ENCODE measurements around the gene C20orf96.
"Not testable (repeated sequence)": the region's sequence is repeated elsewhere in the genome, so short reads cannot be mapped to it uniquely, and the experiment has no call there.

The C20orf96 gene

GRCh38 chr20:242905-243304 is 47.6 kb downstream of the C20orf96 start:
- DNase-seq (ENCODE audit: low read depth), result no peak
- H3K4me3 ChIP-seq (ENCODE audit: low read depth, low read length), result no peak overlapping the region
- TF ChIP-seq CTCF (IDR thresholded peaks at IDR 0.05; ENCODE audit: insufficient read depth, low read depth, low read length, missing control alignments), result no peak

- TF ChIP-seq CTCF (IDR thresholded peaks at IDR 0.05; ENCODE audit: insufficient read depth, low read depth, low read length, missing control alignments), result no peak
- H3K4me3 ChIP-seq (ENCODE audit: low read depth, low read length), result no peak overlapping the region
- no peak for DNase-seq (ENCODE audit: low read depth)
Measured at GRCh38 chr20:237929-238328, 52.6 kb downstream of the C20orf96 start.

GRCh38 chr20:237489-237888 is 53.1 kb downstream of the C20orf96 start:
- no peak overlapping the region for H3K4me3 ChIP-seq (ENCODE audit: low read depth, low read length)
- DNase-seq (ENCODE audit: low read depth), result no peak
- TF ChIP-seq CTCF (IDR thresholded peaks at IDR 0.05; ENCODE audit: insufficient read depth, low read depth, low read length, missing control alignments), result no peak

GRCh38 chr20:235891-236290 is 54.7 kb downstream of the C20orf96 start:
- TF ChIP-seq CTCF (IDR thresholded peaks at IDR 0.05; ENCODE audit: insufficient read depth, low read depth, low read length, missing control alignments), result no peak
- no peak overlapping the region for H3K4me3 ChIP-seq (ENCODE audit: low read depth, low read length)
- no peak for DNase-seq (ENCODE audit: low read depth)

GRCh38 chr20:227439-228105 is 63.0 kb downstream of the C20orf96 start:
- DNase-seq (ENCODE audit: low read depth), result no peak
- H3K4me3 ChIP-seq (ENCODE audit: low read depth, low read length), result no peak overlapping the region
- no peak for TF ChIP-seq CTCF (IDR thresholded peaks at IDR 0.05; ENCODE audit: insufficient read depth, low read depth, low read length, missing control alignments)

GRCh38 chr20:226958-227357 is 63.6 kb downstream of the C20orf96 start, which contains the start of gene DEFB129:
DEFB129 (plus strand) TSS chr20:227258; CDS start chr20:227289, 31 bp downstream.
- no peak for DNase-seq (ENCODE audit: low read depth)
- H3K4me3 ChIP-seq (ENCODE audit: low read depth, low read length), result no peak within 1 kb of the TSS
- TF ChIP-seq CTCF (IDR thresholded peaks at IDR 0.05; ENCODE audit: insufficient read depth, low read depth, low read length, missing control alignments), result no peak

- DNase-seq (ENCODE audit: low read depth); H3K4me3 ChIP-seq (ENCODE audit: low read depth, low read length): not testable (repeated sequence)
Measured at GRCh38 chr20:225879-226278, 64.7 kb downstream of the C20orf96 start.
